ENCODE results near the gene GBX1.

DNA sequence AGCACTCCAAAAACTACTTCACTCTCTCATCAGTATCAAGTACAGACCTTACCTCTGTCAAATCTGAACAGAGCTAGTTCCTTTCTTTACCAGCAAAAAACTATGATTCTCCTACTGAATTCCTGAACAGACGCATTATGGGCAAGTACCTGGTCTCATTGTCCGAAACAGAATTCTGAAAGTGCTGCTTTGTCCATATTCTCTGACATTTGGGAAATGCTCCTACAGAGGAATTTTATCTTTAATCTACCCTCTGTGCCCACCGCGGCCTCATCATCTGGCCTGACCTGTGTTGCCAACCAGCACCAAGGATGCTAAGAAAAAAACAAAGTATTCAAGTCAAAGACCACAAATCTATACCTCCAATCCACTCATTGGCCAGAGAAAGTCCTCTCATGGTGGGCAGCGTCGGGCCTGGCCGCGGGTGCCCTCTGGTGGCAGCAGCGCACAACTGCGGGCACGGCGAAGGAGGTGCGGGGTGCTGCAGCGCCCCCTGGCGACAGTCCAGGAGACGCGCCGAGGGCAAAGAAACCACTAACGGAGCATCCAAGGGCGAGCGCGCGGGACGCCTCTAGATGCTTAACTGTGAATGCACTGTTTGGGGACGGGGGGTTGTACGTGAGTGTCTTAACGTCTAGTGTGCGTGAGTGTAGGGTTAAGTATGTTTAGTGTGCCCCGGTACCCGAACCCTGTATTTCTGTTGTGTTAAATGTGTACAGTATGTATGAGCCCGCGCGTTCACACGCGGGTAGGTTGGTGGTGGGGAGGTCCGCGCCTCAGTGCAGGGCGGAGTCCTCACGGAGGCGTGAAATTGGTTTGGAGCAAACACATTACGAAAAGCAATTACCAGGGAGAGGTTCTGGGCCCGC lies 5.0 kb upstream of the GBX1 start:
- TF ChIP-seq, protein P1, sequence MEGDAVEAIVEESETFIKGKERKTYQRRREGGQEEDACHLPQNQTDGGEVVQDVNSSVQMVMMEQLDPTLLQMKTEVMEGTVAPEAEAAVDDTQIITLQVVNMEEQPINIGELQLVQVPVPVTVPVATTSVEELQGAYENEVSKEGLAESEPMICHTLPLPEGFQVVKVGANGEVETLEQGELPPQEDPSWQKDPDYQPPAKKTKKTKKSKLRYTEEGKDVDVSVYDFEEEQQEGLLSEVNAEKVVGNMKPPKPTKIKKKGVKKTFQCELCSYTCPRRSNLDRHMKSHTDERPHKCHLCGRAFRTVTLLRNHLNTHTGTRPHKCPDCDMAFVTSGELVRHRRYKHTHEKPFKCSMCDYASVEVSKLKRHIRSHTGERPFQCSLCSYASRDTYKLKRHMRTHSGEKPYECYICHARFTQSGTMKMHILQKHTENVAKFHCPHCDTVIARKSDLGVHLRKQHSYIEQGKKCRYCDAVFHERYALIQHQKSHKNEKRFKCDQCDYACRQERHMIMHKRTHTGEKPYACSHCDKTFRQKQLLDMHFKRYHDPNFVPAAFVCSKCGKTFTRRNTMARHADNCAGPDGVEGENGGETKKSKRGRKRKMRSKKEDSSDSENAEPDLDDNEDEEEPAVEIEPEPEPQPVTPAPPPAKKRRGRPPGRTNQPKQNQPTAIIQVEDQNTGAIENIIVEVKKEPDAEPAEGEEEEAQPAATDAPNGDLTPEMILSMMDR (IDR thresholded peaks at IDR 0.05) = peak; percentile 100
- no peak for TF ChIP-seq ZFX (IDR thresholded peaks at IDR 0.05; ENCODE audit: borderline replicate concordance)
